SK-N-SH (cell line): ENCODE measurements around the gene CPED1. TPM values are rescaled to one million over a fixed set of nuclear protein-coding genes. Genes with fewer than 3 reads are reported as not detected.

Experiments used
- CTCF ChIA-PET: fragments of 300-600, 350-600 bp; formaldehyde crosslinking; extraction: SDS; loops from one replicate; lab custom pipeline; 2021; lab: Yijun Ruan, JAX
- POLR2A ChIA-PET: fragments of 350-600 bp; sonication (Branson Sonifier 250); formaldehyde crosslinking; extraction: SDS; loops from one replicate; lab custom pipeline; 2020; ENCODE audit warnings: antibody characterized with exemption, inconsistent platforms; lab: Yijun Ruan, JAX
- DNase-seq: peaks from one replicate; pipeline ENCODE4 v3.0.0; 2012
- H2AFZ ChIP-seq: fragments of 200-600 bp; sonication (generic); 2 replicates; pipeline ENCODE4 v1.8.1; 2016; ENCODE audit warnings: antibody characterized with exemption, mild to moderate bottlenecking, low read depth
- H3F3A ChIP-seq: fragments of 200-600 bp; sonication (generic); replicated peaks from 2 replicates; pipeline ENCODE3; 2016; ENCODE audit warnings: antibody characterized with exemption, mild to moderate bottlenecking; ENCODE audit not compliant: insufficient read depth
- H3K27ac ChIP-seq, 2 experiments: fragments of 200-500 bp in 1 of 2; fragments of 200-600 bp in 1 of 2; sonication (Bioruptor generic) in 1 of 2; sonication (generic), shearing (Covaris generic) in 1 of 2; 2 replicates each; pipeline versions ENCODE4 v1.5.1 to v1.6.1; 2014 to 2016; ENCODE audit warnings: low read depth in 2 of 2, inconsistent platforms in 1 of 2, low read length in 1 of 2, mild to moderate bottlenecking in 1 of 2, mixed read lengths in 1 of 2
- H3K27me3 ChIP-seq: fragments of 200-600 bp; sonication (generic), shearing (Covaris generic); 2 replicates; pipeline ENCODE4 v1.6.1; 2016; ENCODE audit warnings: mixed run types; ENCODE audit not compliant: insufficient read depth
- H3K36me3 ChIP-seq, 2 experiments: fragments of 200-500 bp in 1 of 2; fragments of 200-600 bp in 1 of 2; sonication (Bioruptor generic) in 1 of 2; sonication (generic) in 1 of 2; replicated peaks in 1 of 2; 2 replicates each; pipeline versions ENCODE3 to v1.5.1; 2014 to 2016; ENCODE audit warnings: low read length in 1 of 2, mild to moderate bottlenecking in 1 of 2; ENCODE audit not compliant: insufficient read depth in 2 of 2, control insufficient read depth in 1 of 2
- H3K4me1 ChIP-seq, 2 experiments: fragments of 200-500 bp in 1 of 2; fragments of 200-600 bp in 1 of 2; sonication (Bioruptor generic) in 1 of 2; sonication (generic), shearing (Covaris generic) in 1 of 2; 2 replicates each; pipeline versions ENCODE4 v1.5.1 to v1.6.1; 2014 to 2016; ENCODE audit warnings: low read depth in 1 of 2, low read length in 1 of 2, mixed run types in 1 of 2; ENCODE audit not compliant: insufficient read depth in 2 of 2, control insufficient read depth in 1 of 2
- H3K4me2 ChIP-seq: fragments of 200-600 bp; sonication (generic), shearing (Covaris generic); 2 replicates; pipeline ENCODE4 v1.6.1; 2017; ENCODE audit warnings: mixed run types
- H3K4me3 ChIP-seq, 2 experiments: fragments of 200-500 bp in 1 of 2; fragments of 200-600 bp in 1 of 2; sonication (Bioruptor generic) in 1 of 2; sonication (generic), shearing (Covaris generic) in 1 of 2; 2 replicates each; pipeline versions ENCODE4 v1.5.1 to v1.8.1; 2014 to 2016; ENCODE audit warnings: low read depth in 2 of 2, inconsistent platforms in 1 of 2, low read length in 1 of 2, mild to moderate bottlenecking in 1 of 2, mixed read lengths in 1 of 2, moderate library complexity in 1 of 2
- H3K79me2 ChIP-seq: fragments of 200-600 bp; sonication (generic); 2 replicates; pipeline ENCODE4 v1.8.1; 2017; ENCODE audit warnings: mild to moderate bottlenecking; ENCODE audit not compliant: insufficient read depth
- H3K9ac ChIP-seq: fragments of 200-600 bp; sonication (generic); 2 replicates; pipeline ENCODE4 v1.6.1; 2017; ENCODE audit warnings: mixed run types
- H3K9me2 ChIP-seq: fragments of 200-600 bp; sonication (generic); 2 replicates; pipeline ENCODE4 v1.6.1; 2017; ENCODE audit warnings: mixed run types
- H3K9me3 ChIP-seq: fragments of 200-600 bp; sonication (generic); 2 replicates; pipeline ENCODE4 v1.6.1; 2017; ENCODE audit warnings: mixed run types, mild to moderate bottlenecking, moderate library complexity
- H4K20me1 ChIP-seq: fragments of 200-600 bp; sonication (generic); 2 replicates; pipeline ENCODE4 v1.6.1; 2017; ENCODE audit warnings: mild to moderate bottlenecking, mixed run types; ENCODE audit not compliant: insufficient read depth
- CHD2 ChIP-seq: fragments of 150-350 bp; IDR thresholded peaks from 2 replicates; pipeline ENCODE4 v1.6.1; 2018; ENCODE audit warnings: low read length; ENCODE audit not compliant: partially characterized antibody
- FOXM1 ChIP-seq: IDR thresholded peaks from 2 replicates; pipeline ENCODE4 v1.4.0; 2012; ENCODE audit warnings: low read depth, mild to moderate bottlenecking
- RCOR1 ChIP-seq: fragments of 150-350 bp; IDR thresholded peaks from 2 replicates; pipeline ENCODE4 v1.6.1; 2017; ENCODE audit warnings: antibody characterized with exemption, low read length
- REST ChIP-seq: IDR thresholded peaks from 2 replicates; pipeline ENCODE4 v1.6.1; 2012; ENCODE audit warnings: mild to moderate bottlenecking, low read depth, low read length, moderate library complexity
- whole genome bisulfite sequencing: methylation state at CpG from one replicate; pipeline ENCODE4 v1.1.6; 2017; ENCODE audit warnings: low lambda C conversion rate; 5-methylcytosine and 5-hydroxymethylcytosine counted together
- polyA plus RNA-seq, 3 experiments: library from polyadenylated mRNA; depleted of rRNA; stranded (reverse); fragments of >200 nt; gene quantifications; 2 replicates each; pipeline ENCODE4 v1.2.3, GENCODE V29; 2012
- TF ChIP-seq, protein P1 (sequence below): IDR thresholded peaks from 2 replicates; pipeline ENCODE4 v1.4.0; 2012; ENCODE audit warnings: low read depth, borderline replicate concordance

Gene CPED1
- polyA plus RNA-seq, 1 of the 3 experiments (the other 2 are of a cell fraction): 4.4 TPM

DNA sequence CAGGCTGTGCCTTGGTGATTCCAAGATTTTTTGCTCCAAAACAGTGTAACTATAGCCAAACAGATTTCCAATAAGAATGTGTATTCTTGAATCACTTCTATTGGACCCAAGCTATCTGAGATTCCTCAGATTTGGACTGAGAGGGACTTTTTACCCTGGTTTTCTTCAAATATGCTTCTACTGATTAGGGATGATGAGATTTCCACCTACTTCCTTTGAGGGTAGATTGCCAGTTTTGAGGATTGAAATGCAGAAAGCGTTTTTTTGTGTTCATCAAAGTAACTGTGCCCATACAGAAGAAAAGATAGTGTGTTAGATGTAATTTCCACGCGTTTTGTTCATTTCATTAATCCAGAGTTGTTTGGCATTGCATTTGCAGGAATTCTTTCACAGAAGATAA lies 144.9 kb downstream of the CPED1 start:
- Histone ChIP-seq H3K4me3 (no peak overlapping the region), H3K9me2 (no peaks in the 10 kb centered on the region), H3K27ac (peak overlapping the region in 1 of 2 experiments; percentile 39; a peak in 1 of 4 replicates), H2AFZ (no peak overlapping the region), H3K9me3 (no peaks in the 10 kb centered on the region), H3F3A (no peaks in the 10 kb centered on the region), H3K4me1 (peaks cover 0 to 2% of the 10 kb centered on the region in 2 experiments; a peak in 2 of 4 replicates), H3K27me3 (no peaks in the 10 kb centered on the region), H3K36me3 (peaks cover 0 to 4% of the 10 kb centered on the region in 2 experiments), H3K9ac (no peak overlapping the region), H3K4me2 (no peak overlapping the region), H3K79me2 (no peaks in the 10 kb centered on the region), H4K20me1 (no peaks in the 10 kb centered on the region)
- ChIA-PET CTCF (interaction anchor here (1.6 to 2.0 kb wide), 2 partner anchors 25 to 197 kb away, joined by 4 to 5 read pairs; no protein-coding TSS in a partner anchor), POLR2A (no interaction called here)
- no peak for DNase-seq
- TF ChIP-seq, protein P1, sequence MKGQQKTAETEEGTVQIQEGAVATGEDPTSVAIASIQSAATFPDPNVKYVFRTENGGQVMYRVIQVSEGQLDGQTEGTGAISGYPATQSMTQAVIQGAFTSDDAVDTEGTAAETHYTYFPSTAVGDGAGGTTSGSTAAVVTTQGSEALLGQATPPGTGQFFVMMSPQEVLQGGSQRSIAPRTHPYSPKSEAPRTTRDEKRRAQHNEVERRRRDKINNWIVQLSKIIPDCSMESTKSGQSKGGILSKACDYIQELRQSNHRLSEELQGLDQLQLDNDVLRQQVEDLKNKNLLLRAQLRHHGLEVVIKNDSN: no peak
- TF ChIP-seq FOXM1: no peak
- TF ChIP-seq RCOR1: no peak
- 91% methylated on average over 3 of the region's 3 CpGs for WGBS

DNA sequence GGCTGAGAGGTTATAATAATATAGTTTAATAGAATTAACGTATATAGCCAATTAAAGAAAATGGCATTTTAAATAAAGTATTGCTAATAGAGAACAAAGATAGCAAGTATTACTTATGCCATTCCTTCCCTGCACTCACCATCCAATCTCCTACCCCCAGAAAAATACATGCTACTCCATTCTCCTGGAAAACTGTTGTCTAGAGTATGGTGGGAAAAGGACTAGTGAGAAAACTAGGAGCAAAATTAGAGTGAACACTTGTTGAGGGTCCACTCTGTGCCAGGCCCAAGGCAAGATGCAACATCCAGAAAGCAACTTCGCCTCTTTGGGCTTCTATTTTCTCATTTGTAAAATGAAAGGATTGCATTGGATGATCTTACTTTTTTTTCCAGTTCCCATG lies 149.1 kb downstream of the CPED1 start:
- Histone ChIP-seq H4K20me1 (no peaks in the 10 kb centered on the region), H2AFZ (no peak overlapping the region), H3K4me2 (no peak overlapping the region), H3K9me2 (no peaks in the 10 kb centered on the region), H3K27ac (no peak overlapping the region), H3K4me1 (peaks cover 0 to 2% of the 10 kb centered on the region in 2 experiments; a peak in 2 of 4 replicates), H3F3A (no peaks in the 10 kb centered on the region), H3K27me3 (no peaks in the 10 kb centered on the region), H3K79me2 (no peaks in the 10 kb centered on the region), H3K9me3 (no peaks in the 10 kb centered on the region), H3K4me3 (no peak overlapping the region), H3K36me3 (peaks cover 0 to 4% of the 10 kb centered on the region in 2 experiments), H3K9ac (no peak overlapping the region)
- no peak for DNase-seq
- 90% methylated on average over 2 of the region's 2 CpGs for WGBS
- ChIA-PET CTCF (no interaction called here), POLR2A (no interaction called here)
- no peak for TF ChIP-seq CHD2
- TF ChIP-seq REST: no peak
- no peak for TF ChIP-seq RCOR1
- TF ChIP-seq, all 33 proteins: peak for 0
